HG03342 (cell line): ENCODE data around the gene ITIH4.
A peak's percentile ranks its signal among the peaks of the same experiment; 100 is the strongest.

Experiments
- ATAC-seq: cut with Tn5 transposase; IDR thresholded peaks from one replicate; pipeline ENCODE4 v1.9.1; 2021; ENCODE audit warnings: mild to moderate bottlenecking, moderate library complexity; ENCODE audit not compliant: unreplicated experiment

The ITIH4 gene

GRCh38 chr3:52773361-52774065, 57.0 kb downstream of the ITIH4 start:
- no peak for ATAC-seq

GRCh38 chr3:52771702-52772101, 58.8 kb downstream of the ITIH4 start:
- no peak for ATAC-seq

- peak; percentile 10 for ATAC-seq
Measured at GRCh38 chr3:52771334-52771681, 59.2 kb downstream of the ITIH4 start.

- peak; percentile 91 for ATAC-seq
Measured at GRCh38 chr3:52770496-52771333, 59.8 kb downstream of the ITIH4 start, which contains the start of gene NEK4. Gene NEK4, minus strand, starts transcription at chr3:52770940. Its CDS starts 194 bp downstream, at chr3:52770746.

GRCh38 chr3:52769786-52770455, 60.6 kb downstream of the ITIH4 start:
- no peak for ATAC-seq

GRCh38 chr3:52763466-52763865, 67.0 kb downstream of the ITIH4 start:
- ATAC-seq = no peak
